ENCODE results near the gene TXK. TPM values are rescaled to one million over a fixed set of nuclear protein-coding genes. Genes with fewer than 3 reads are reported as not detected.

The TXK gene
- total and polyA plus RNA-seq, 12 donors = 0.55 to 4.9 (median 1.4) TPM

GRCh38 chr4:48156423-48156822 is 22.4 kb upstream of the TXK start:
- H3K4me3 ChIP-seq = no peak overlapping the region
- DNase-seq = no peak
- no peak for TF ChIP-seq CTCF (IDR thresholded peaks at IDR 0.05)
- no peak for TF ChIP-seq POLR2A (IDR thresholded peaks at IDR 0.05)
- no peak overlapping the region for H3K27ac ChIP-seq
- H3K9me3 ChIP-seq (replicated peaks in 1 of 3) = peaks cover 0 to 7% (median 5%) of the 10 kb centered on the region in 3 donors
- 88 to 100% (median 95%) methylated on average over 1 of the region's 1 CpG for WGBS, 4 donors
- peaks cover 0 to 3% of the 10 kb centered on the region in 2 donors for H3K36me3 ChIP-seq (replicated peaks in 1 of 2)
- no peaks in the 10 kb centered on the region for H3K27me3 ChIP-seq
- intact Hi-C loops (cut with DNase I) = no loop called here
- H3K4me1 ChIP-seq (replicated peaks in 1 of 2) = no peaks in the 10 kb centered on the region

GRCh38 chr4:48153791-48154550 is 19.9 kb upstream of the TXK start:
- H3K27me3 ChIP-seq = no peaks in the 10 kb centered on the region
- H3K27ac ChIP-seq = no peak overlapping the region
- no peak for TF ChIP-seq CTCF (IDR thresholded peaks at IDR 0.05)
- TF ChIP-seq POLR2A (IDR thresholded peaks at IDR 0.05) = no peak
- intact Hi-C loops (cut with DNase I) = no loop called here
- peaks cover 0 to 7% (median 5%) of the 10 kb centered on the region in 3 donors for H3K9me3 ChIP-seq (replicated peaks in 1 of 3)
- WGBS, 4 donors = 79 to 94% (median 91%) methylated on average over 1 of the region's 1 CpG
- no peaks in the 10 kb centered on the region for H3K4me1 ChIP-seq (replicated peaks in 1 of 2)
- peaks cover 0 to 3% of the 10 kb centered on the region in 2 donors for H3K36me3 ChIP-seq (replicated peaks in 1 of 2)
- DNase-seq = no peak
- H3K4me3 ChIP-seq = no peak overlapping the region

GRCh38 chr4:48152259-48152658 is 18.2 kb upstream of the TXK start:
- Histone ChIP-seq H3K4me1 (replicated peaks in 1 of 2) (no peaks in the 10 kb centered on the region), H3K27me3 (no peaks in the 10 kb centered on the region), H3K27ac (no peak overlapping the region), H3K9me3 (replicated peaks in 1 of 3) (peaks cover 0 to 7% (median 5%) of the 10 kb centered on the region in 3 donors), H3K36me3 (replicated peaks in 1 of 2) (peaks cover 0 to 3% of the 10 kb centered on the region in 2 donors), H3K4me3 (no peak overlapping the region)
- WGBS, 4 donors = 95 to 98% (median 97%) methylated on average over 5 of the region's 5 CpGs
- no peak for TF ChIP-seq CTCF (IDR thresholded peaks at IDR 0.05)
- no peak for TF ChIP-seq POLR2A (IDR thresholded peaks at IDR 0.05)
- no peak for DNase-seq
- intact Hi-C loops (cut with DNase I) = no loop called here

- Histone ChIP-seq H3K4me3 (no peak overlapping the region), H3K27ac (no peak overlapping the region), H3K4me1 (replicated peaks in 1 of 2) (no peaks in the 10 kb centered on the region), H3K9me3 (replicated peaks in 1 of 3) (peaks cover 0 to 7% (median 0%) of the 10 kb centered on the region in 3 donors), H3K36me3 (replicated peaks in 1 of 2) (peaks cover 0 to 3% of the 10 kb centered on the region in 2 donors), H3K27me3 (no peaks in the 10 kb centered on the region)
- DNase-seq = no peak
- no peak for TF ChIP-seq CTCF (IDR thresholded peaks at IDR 0.05)
- intact Hi-C loops (cut with DNase I) = no loop called here
- WGBS, 4 donors = 66 to 93% (median 88%) methylated on average over 3 of the region's 3 CpGs
These were observed 15.8 kb upstream of the TXK start for GRCh38 chr4:48149827-48150370.
